AG04449 (cell line): ENCODE measurements around the gene SEC16B.
A peak's percentile ranks its signal among the peaks of the same experiment; 100 is the strongest.

Experiments
- CTCF ChIA-PET: fragments of 350-600 bp; formaldehyde crosslinking; extraction: SDS; loops from one replicate; lab custom pipeline; 2021; ENCODE audit warnings: antibody characterized with exemption; lab: Yijun Ruan, JAX
- POLR2A ChIA-PET: fragments of 400-600, 350-600 bp; formaldehyde crosslinking; extraction: SDS; loops from one replicate; lab custom pipeline; 2020; ENCODE audit warnings: antibody characterized with exemption, inconsistent platforms; lab: Yijun Ruan, JAX
- DNase-seq: peaks from one replicate; pipeline ENCODE4 v3.0.0-alpha.2; 2010; ENCODE audit warnings: low read depth, low spot score
- H3K4me3 ChIP-seq: 2 replicates; pipeline ENCODE4 v1.5.1; 2011; ENCODE audit warnings: low read depth, mild to moderate bottlenecking, control low read depth, low read length
- TF ChIP-seq, protein P1 (sequence below): IDR thresholded peaks from one replicate; pipeline ENCODE4 v1.5.1; 2011; ENCODE audit warnings: mild to moderate bottlenecking, moderate library complexity, low read length, control low read depth, inconsistent platforms; ENCODE audit not compliant: insufficient read depth; ENCODE audit errors: missing control alignments

The SEC16B gene

GRCh38 chr1:177983482-177984135, 13.8 kb upstream of the SEC16B start:
- H3K4me3 ChIP-seq: peak overlapping the region; percentile 55
- TF ChIP-seq, protein P1, sequence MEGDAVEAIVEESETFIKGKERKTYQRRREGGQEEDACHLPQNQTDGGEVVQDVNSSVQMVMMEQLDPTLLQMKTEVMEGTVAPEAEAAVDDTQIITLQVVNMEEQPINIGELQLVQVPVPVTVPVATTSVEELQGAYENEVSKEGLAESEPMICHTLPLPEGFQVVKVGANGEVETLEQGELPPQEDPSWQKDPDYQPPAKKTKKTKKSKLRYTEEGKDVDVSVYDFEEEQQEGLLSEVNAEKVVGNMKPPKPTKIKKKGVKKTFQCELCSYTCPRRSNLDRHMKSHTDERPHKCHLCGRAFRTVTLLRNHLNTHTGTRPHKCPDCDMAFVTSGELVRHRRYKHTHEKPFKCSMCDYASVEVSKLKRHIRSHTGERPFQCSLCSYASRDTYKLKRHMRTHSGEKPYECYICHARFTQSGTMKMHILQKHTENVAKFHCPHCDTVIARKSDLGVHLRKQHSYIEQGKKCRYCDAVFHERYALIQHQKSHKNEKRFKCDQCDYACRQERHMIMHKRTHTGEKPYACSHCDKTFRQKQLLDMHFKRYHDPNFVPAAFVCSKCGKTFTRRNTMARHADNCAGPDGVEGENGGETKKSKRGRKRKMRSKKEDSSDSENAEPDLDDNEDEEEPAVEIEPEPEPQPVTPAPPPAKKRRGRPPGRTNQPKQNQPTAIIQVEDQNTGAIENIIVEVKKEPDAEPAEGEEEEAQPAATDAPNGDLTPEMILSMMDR: no peak
- DNase-seq: no peak
- POLR2A ChIA-PET: interaction anchor here (1.3 to 1.8 kb wide), 2 partner anchors 8 to 291 kb away, joined by 4 to 11 read pairs; no protein-coding TSS in a partner anchor
- CTCF ChIA-PET: interaction anchor here (0.9 to 3.2 kb wide), 5 partner anchors 8 to 519 kb away, joined by 3 to 12 read pairs (median 3); no protein-coding TSS in a partner anchor

GRCh38 chr1:177983077-177983476, 13.2 kb upstream of the SEC16B start:
- TF ChIP-seq, protein P1: no peak
- CTCF ChIA-PET: interaction anchor here (0.9 to 3.2 kb wide), 3 partner anchors 49 to 517 kb away, joined by 3 to 12 read pairs (median 5); no protein-coding TSS in a partner anchor
- POLR2A ChIA-PET: interaction anchor here (1.3 to 1.8 kb wide), 2 partner anchors 8 to 292 kb away, joined by 4 to 11 read pairs; no protein-coding TSS in a partner anchor
- peak overlapping the region; percentile 55 for H3K4me3 ChIP-seq
- no peak for DNase-seq

DNA sequence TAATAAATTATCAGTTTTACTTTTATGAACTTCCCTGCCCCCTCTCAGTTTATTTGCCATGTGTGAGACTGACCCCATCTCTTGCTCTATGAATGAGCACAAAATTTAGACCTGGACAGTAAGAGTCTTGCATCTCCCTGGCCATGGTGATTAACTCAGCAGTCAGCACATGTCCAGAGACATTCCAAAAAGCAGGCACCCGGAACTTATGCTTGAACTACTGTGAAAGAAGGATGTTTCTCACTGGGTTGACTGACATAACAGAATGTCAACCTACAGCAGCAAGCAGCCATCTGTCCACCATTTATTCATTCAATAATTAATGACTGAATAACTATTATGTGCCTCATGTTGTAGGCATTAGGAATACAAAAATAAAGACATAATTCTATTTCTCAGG, 11.3 kb upstream of the SEC16B start:
- no peak overlapping the region for H3K4me3 ChIP-seq
- DNase-seq: no peak
- ChIA-PET CTCF (no interaction called here), POLR2A (no interaction called here)
- TF ChIP-seq, protein P1: no peak

DNA sequence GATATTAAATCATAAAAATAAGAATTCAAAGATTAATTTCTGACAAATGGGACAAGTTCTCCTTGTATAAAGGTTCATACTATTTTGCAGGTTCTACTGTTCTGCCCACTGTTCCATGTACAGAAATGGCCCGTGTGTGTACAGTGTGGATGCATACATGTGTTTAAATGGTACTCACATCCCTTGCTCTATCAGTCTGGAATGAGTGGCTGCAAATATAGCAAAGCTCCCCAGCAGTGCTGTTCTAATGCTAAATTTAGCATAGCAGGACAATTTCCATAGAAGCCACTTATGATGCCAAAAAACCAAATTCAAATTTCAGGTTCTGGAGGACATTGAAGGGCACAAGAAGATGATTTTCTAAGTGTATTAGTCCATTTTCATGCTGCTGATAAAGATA, 9.4 kb upstream of the SEC16B start:
- TF ChIP-seq, protein P1: no peak
- DNase-seq: no peak
- CTCF ChIA-PET: interaction anchor here (1.0 to 1.9 kb wide), 5 partner anchors 17 to 321 kb away, joined by 3 to 7 read pairs (median 4); no protein-coding TSS in a partner anchor
- H3K4me3 ChIP-seq: no peak overlapping the region
- POLR2A ChIA-PET: no interaction called here

GRCh38 chr1:177978530-177978929, 8.7 kb upstream of the SEC16B start:
- no peak overlapping the region for H3K4me3 ChIP-seq
- POLR2A ChIA-PET: no interaction called here
- no peak for DNase-seq
- TF ChIP-seq, protein P1: no peak
- CTCF ChIA-PET: interaction anchor here (0.6 to 1.9 kb wide), 7 partner anchors 16 to 796 kb away, joined by 3 to 7 read pairs (median 3); no protein-coding TSS in a partner anchor

GRCh38 chr1:177977141-177977540, 7.3 kb upstream of the SEC16B start:
- no peak overlapping the region for H3K4me3 ChIP-seq
- ChIA-PET CTCF (no interaction called here), POLR2A (no interaction called here)
- TF ChIP-seq, protein P1: no peak
- no peak for DNase-seq
